ENCODE results near the gene TMEM144. TPM values are rescaled to one million over a fixed set of nuclear protein-coding genes. Genes with fewer than 3 reads are reported as not detected.

The TMEM144 gene
- total RNA-seq, 1 donor from 2014 or later, result 4.2 TPM

- Histone ChIP-seq H3K4me3 (ENCODE audit: low read depth, low read length) (no peak overlapping the region), H3K36me3 (ENCODE audit: control insufficient read depth, insufficient read depth, low read length) (no peaks in the 10 kb centered on the region), H3K27me3 (ENCODE audit: control insufficient read depth, insufficient read depth, low read length) (no peaks in the 10 kb centered on the region)
- peak; percentile 59 for TF ChIP-seq CTCF (IDR thresholded peaks at IDR 0.05; ENCODE audit: insufficient read depth, low read length, severe bottlenecking)
- DNase-seq (ENCODE audit: low read depth) (peak; percentile 59), FAIRE-seq (no peak)
Measured at GRCh38 chr4:158253350-158253980, 43.2 kb downstream of the TMEM144 start.

GRCh38 chr4:158254292-158254691 is 44.0 kb downstream of the TMEM144 start:
- no peak for TF ChIP-seq CTCF (IDR thresholded peaks at IDR 0.05; ENCODE audit: insufficient read depth, low read length, severe bottlenecking)
- H3K27me3 ChIP-seq (ENCODE audit: control insufficient read depth, insufficient read depth, low read length), result no peaks in the 10 kb centered on the region
- no peaks in the 10 kb centered on the region for H3K36me3 ChIP-seq (ENCODE audit: control insufficient read depth, insufficient read depth, low read length)
- FAIRE-seq (no peak), DNase-seq (ENCODE audit: low read depth) (no peak)
- no peak overlapping the region for H3K4me3 ChIP-seq (ENCODE audit: low read depth, low read length)

- peak; percentile 52 for DNase-seq (ENCODE audit: low read depth)
- no peaks in the 10 kb centered on the region for H3K36me3 ChIP-seq (ENCODE audit: control insufficient read depth, insufficient read depth, low read length)
- no peak for FAIRE-seq
- H3K27me3 ChIP-seq (ENCODE audit: control insufficient read depth, insufficient read depth, low read length), result no peaks in the 10 kb centered on the region
- peak; percentile 46 for TF ChIP-seq CTCF (IDR thresholded peaks at IDR 0.05; ENCODE audit: insufficient read depth, low read length, severe bottlenecking)
- no peak overlapping the region for H3K4me3 ChIP-seq (ENCODE audit: low read depth, low read length)
Measured at GRCh38 chr4:158255727-158256324, 45.5 kb downstream of the TMEM144 start.

GRCh38 chr4:158259955-158260575 is 49.8 kb downstream of the TMEM144 start:
- Histone ChIP-seq H3K27me3 (ENCODE audit: control insufficient read depth, insufficient read depth, low read length) (no peaks in the 10 kb centered on the region), H3K36me3 (ENCODE audit: control insufficient read depth, insufficient read depth, low read length) (no peaks in the 10 kb centered on the region), H3K4me3 (ENCODE audit: low read depth, low read length) (no peak overlapping the region)
- DNase-seq (ENCODE audit: low read depth), result peak; percentile 36
- peak; percentile 5 for TF ChIP-seq CTCF (IDR thresholded peaks at IDR 0.05; ENCODE audit: insufficient read depth, low read length, severe bottlenecking)
- no peak for FAIRE-seq

GRCh38 chr4:158261480-158261879 is 51.2 kb downstream of the TMEM144 start:
- no peak overlapping the region for H3K4me3 ChIP-seq (ENCODE audit: low read depth, low read length)
- no peak for TF ChIP-seq CTCF (IDR thresholded peaks at IDR 0.05; ENCODE audit: insufficient read depth, low read length, severe bottlenecking)
- no peaks in the 10 kb centered on the region for H3K27me3 ChIP-seq (ENCODE audit: control insufficient read depth, insufficient read depth, low read length)
- FAIRE-seq (no peak), DNase-seq (ENCODE audit: low read depth) (no peak)
- H3K36me3 ChIP-seq (ENCODE audit: control insufficient read depth, insufficient read depth, low read length), result no peaks in the 10 kb centered on the region
